Stimulated activated CD4-positive, alpha-beta T cell treated with anti-CD3 and anti-CD28 coated beads, Interleukin-4, amount 100 ng/mL, for 48 hours (primary cell): ENCODE results near the gene DLG5.
A peak's percentile ranks its signal among the peaks of the same experiment; 100 is the strongest.
"Not testable (repeated sequence)": the region's sequence is repeated elsewhere in the genome, so short reads cannot be mapped to it uniquely, and the experiment has no call there.

Experiments used
- DNase-seq, 2 donors: peaks; one replicate each; pipeline ENCODE4 v3.0.0-alpha.2; 2020; ENCODE audit warnings: low read depth in 2 of 2

The DLG5 gene

DNA sequence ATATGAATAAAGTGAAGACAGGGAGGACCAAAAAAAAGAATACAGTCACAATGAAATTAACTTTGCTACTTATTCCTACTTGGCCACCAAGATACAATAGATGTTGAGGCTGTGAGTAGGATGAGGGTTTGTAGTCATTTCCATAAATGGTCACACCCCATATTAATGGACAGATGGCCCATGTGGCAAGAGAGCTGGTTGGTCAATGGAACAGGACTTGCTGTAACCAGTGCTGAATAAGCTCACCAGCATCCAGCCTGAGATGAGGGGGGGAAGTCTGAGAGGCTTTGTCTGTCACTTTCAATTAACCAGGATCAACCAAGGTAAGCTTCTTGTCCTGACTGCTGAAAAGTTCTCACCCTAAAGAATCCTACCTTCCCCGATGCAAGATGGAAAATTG is 158.5 kb downstream of the DLG5 start:
- no peak for DNase-seq

- DNase-seq, result no peak
Measured at GRCh38 chr10:77763453-77764430, 162.8 kb downstream of the DLG5 start.

GRCh38 chr10:77758406-77758805 is 168.1 kb downstream of the DLG5 start:
- not testable (repeated sequence) for DNase-seq

DNA sequence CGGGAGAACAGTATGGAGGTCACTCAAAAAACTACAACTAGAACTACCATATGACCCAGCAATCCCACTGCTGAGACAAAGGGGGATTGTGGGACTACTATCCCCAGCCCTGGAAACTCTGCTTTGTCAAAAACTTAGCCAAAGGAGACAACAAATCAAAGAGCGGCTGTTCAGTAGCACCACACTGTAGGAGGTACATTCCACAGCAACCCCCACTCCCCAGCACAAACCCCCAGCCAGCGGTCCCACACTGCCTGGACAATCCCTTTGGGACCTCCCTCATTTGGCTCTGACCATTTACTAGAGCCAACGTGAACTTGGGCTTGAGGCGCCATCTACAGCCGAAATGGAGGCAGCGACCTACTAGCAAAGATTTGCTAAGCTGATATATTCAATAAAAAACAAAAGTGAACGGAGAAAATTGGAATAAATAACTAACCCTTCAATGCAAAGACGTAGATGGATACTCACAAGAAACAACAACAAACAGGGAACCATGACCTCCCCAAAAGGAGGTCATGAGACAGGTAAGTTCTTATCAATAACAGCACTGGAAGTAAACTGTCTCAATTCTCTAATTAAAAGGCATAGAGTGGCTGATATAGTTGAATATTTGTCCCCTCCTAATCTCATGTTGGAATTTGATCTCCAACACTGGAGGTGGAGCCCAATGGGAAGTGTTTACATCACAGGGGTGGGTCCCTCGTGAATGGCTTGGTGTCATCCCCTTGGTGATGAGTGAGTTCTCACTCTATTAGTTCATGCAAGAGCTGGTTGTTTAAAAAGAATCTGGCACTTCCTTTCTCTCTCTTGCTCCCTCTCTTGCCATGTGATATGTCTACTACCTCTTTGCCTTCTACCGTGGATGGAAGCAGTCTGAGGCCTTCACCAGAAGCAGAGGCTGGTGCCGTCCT is 170.0 kb downstream of the DLG5 start:
- DNase-seq, result peak in 1 of 2 donors; percentile 2

DNA sequence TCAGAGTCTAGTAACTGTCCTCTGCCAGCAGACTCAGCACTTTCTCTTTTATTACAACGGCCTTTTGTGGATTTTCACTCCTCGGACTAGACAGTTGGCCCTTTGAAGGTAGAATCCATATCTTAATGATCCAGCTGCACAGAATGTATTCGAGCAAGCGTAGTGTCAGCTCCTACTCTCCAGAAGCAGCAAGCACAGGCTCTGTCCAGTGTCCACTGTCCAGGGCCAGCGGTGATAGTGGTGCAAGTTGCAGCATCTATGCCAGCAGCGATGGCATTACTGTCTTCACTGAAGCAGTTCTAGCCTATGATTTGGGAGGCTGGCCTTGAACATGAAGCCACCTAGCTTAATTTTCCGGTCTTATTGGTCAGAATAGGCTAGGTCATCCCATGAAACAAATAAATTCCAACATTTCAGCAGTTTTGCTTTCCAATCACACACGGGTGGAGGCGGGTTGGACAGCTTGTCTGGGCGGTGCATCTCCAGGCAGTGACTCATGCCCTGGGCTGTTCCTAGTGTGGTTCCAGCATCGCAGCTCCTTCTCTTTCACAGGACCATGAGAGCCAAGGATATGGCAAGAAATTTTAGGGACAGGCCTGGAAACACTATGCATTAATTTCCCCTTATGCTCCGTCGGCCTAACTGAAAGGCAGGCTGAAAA is 180.4 kb downstream of the DLG5 start:
- no peak for DNase-seq

GRCh38 chr10:77744245-77744644 is 182.3 kb downstream of the DLG5 start:
- DNase-seq, result no peak

DNA sequence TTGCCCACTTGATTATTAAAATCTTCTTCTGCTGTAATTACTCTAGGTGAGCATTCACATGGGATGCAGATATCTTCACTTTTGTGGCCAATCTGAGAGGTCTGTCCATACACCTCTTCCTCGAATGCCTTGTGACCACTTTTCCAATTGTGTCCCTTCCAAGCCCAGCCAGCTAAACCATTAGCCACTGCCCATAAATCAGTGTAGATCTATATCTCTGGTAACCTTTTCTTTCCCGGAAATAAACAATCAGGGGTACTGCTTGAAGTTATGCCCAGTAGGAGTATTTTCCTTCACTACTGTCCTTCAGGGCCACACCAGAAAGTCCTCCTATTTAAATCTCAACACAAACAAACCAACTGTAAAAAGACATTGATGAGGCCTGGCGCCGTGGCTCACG is 184.4 kb downstream of the DLG5 start:
- no peak for DNase-seq

DNA sequence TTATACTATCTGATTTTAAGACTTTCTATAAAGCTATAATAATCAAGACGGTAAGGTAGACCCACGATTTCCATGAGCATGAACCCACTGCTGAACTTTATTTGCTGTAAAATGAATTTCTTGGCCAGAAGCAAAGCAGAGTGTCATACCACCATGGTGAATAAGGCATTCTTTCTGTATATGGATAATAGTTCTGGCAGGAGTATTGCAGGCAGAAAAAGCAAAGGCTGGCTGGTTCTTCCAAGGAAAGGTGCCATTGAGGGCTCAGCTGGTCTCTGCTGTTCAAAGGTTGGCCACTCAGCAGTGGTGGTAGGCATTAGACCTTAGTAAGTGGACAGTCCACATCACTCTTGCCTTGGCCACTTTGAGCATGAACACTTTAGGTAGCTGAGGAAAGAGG is 184.8 kb downstream of the DLG5 start:
- DNase-seq, result no peak
